Heart right ventricle (tissue), 16 donors: ENCODE results near the gene OR10H4. TPM values are rescaled to one million over a fixed set of nuclear protein-coding genes. Genes with fewer than 3 reads are reported as not detected.
"Not testable (repeated sequence)": the region's sequence is repeated elsewhere in the genome, so short reads cannot be mapped to it uniquely, and the experiment has no call there.

ENCODE experiments used
- ATAC-seq, 8 donors: fragments of 200-7000 bp; cut with Tn5 transposase; one replicate each; pipeline ENCODE4 v1.9.1; 2020; ENCODE audit warnings: mild to moderate bottlenecking in 8 of 8, moderate library complexity in 8 of 8, moderate number of reproducible peaks in 1 of 8
- DNase-seq, 2 donors: peaks; one replicate each; pipeline ENCODE4 v3.0.0-alpha.2; 2020
- H3K27ac ChIP-seq, 10 donors: fragments of 200-600 bp; sonication (generic) in 2 of 10; one replicate each; pipeline versions ENCODE4 v1.5.0 to v1.8.0; 2020 to 2022; ENCODE audit warnings: mild to moderate bottlenecking in 3 of 10
- H3K27me3 ChIP-seq, 7 donors: fragments of 200-600 bp; one replicate each; pipeline ENCODE4 v1.8.0; 2021 to 2022; ENCODE audit warnings: mild to moderate bottlenecking in 2 of 7
- H3K36me3 ChIP-seq, 9 donors: fragments of 200-600 bp; sonication (generic) in 1 of 9; one replicate each; pipeline versions ENCODE4 v1.5.0 to v1.8.0; 2020 to 2022; ENCODE audit warnings: mild to moderate bottlenecking in 2 of 9
- H3K4me1 ChIP-seq, 9 donors: fragments of 200-600 bp; sonication (generic) in 1 of 9; one replicate each; pipeline versions ENCODE4 v1.5.0 to v1.8.0; 2020 to 2022; ENCODE audit warnings: mild to moderate bottlenecking in 4 of 9
- H3K4me3 ChIP-seq, 10 donors: fragments of 200-600 bp; sonication (generic) in 2 of 10; one replicate each; pipeline versions ENCODE4 v1.5.0 to v1.8.0; 2020 to 2022; ENCODE audit warnings: mild to moderate bottlenecking in 7 of 10, moderate library complexity in 2 of 10
- H3K9me3 ChIP-seq, 11 donors: fragments of 200-600 bp in 10 of 11; sonication (generic) in 2 of 11; one replicate each; pipeline versions ENCODE4 v1.5.0 to v1.8.0; 2013 to 2022; ENCODE audit warnings: mild to moderate bottlenecking in 2 of 11, control low read depth in 1 of 11, moderate library complexity in 1 of 11
- WGBS, 2 donors: extraction: QIAGEN DNeasy Blood & Tissue Kit; methylation state at CpG; one replicate each; pipeline ENCODE4 v1.1.7; 2013; ENCODE audit warnings: inconsistent platforms in 1 of 2; 5-methylcytosine and 5-hydroxymethylcytosine counted together
- intact Hi-C, 10 donors: fragments of 100-400 bp; cut with DNase I; formaldehyde crosslinking; loops; one replicate each; pipeline versions ENCODE4 v1.11.1 to v1.14.2; 2022
- long read RNA-seq, 3 donors: library from polyadenylated mRNA; unstranded; transcript quantifications; one replicate each; pipeline ENCODE4 v2.0.0, GENCODE V29; 2020 to 2021
- polyA plus RNA-seq, 2 donors: library from polyadenylated mRNA; stranded (reverse); fragments of 200-250 nt; gene quantifications; one replicate each; pipeline ENCODE4 v1.2.3, GENCODE V29; 2013
- total RNA-seq, 10 donors: library from RNA; stranded (reverse); fragmentation: NEBNext Ultra II Directional in 3 of 10; extraction: Animal tissue kit (Norgen Biotek cat#: 25700) in 3 of 10; gene quantifications; one replicate each; pipeline versions ENCODE4 v1.2.1 to v1.2.4, GENCODE V29; 2021 to 2023
- TF ChIP-seq, protein P1 (sequence below), 9 donors: fragments of 200-600 bp; sonication (generic) in 2 of 9; IDR thresholded peaks; one replicate each; pipeline versions ENCODE4 v1.5.0 to v1.8.0; 2021 to 2022; ENCODE audit warnings: antibody characterized with exemption in 9 of 9, mild to moderate bottlenecking in 5 of 9, moderate library complexity in 1 of 9
- donor health status: Arrhythmogenic right ventricular cardiomyopathy.
- donor health status: ischemic (EF 13 %, LVEDD 7.1; RV severe dilation, severe dysfunction).
- donor health status: healthy with polysubstance abuse.
- donor health status: DM: no; HTN: yes; CAD: no.
- donor health status: DM: no; HTN: no; CAD: no.
- donor health status: ischemic (EF 25% LVEDD 6.9; RV normal size, moderate dysfunction).
- donor health status: ischemic (EF 25% LVEDD 5.7; RV mildly dilated, moderate dysfunction).
- donor health status: healthy.
- donor health status: DM: yes; HTN: yes; CAD: no.
- donor health status: Ischemic cardiomyopathy.
- donor health status: ischemic (EF 35%, LVEDD 5.7; RV mildly dilated, moderate dysfunction).
- donor health status: nonischemic (EF 11% LVEDD 7.7; RV severe dilation, severe dysfunction).
- donor health status: DM: yes; HTN: yes; CAD: no.
- donor health status: PGD.
- donor health status: ischemic (EF 29% LVEDD 5.4; RV normal size, mild dysfunction).
- donor health status: nonischemic (EF 23%, LVEDD 6.1; RV moderate dilation, normal function).

OR10H4 gene, protein sequence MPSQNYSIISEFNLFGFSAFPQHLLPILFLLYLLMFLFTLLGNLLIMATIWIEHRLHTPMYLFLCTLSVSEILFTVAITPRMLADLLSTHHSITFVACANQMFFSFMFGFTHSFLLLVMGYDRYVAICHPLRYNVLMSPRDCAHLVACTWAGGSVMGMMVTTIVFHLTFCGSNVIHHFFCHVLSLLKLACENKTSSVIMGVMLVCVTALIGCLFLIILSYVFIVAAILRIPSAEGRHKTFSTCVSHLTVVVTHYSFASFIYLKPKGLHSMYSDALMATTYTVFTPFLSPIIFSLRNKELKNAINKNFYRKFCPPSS
- total RNA-seq: not detected
- not detected for polyA plus RNA-seq
- long read RNA-seq, donor 1: 0 reads
- long read RNA-seq, donor 2: 0 reads
- long read RNA-seq, donor 3: 0 reads

DNA sequence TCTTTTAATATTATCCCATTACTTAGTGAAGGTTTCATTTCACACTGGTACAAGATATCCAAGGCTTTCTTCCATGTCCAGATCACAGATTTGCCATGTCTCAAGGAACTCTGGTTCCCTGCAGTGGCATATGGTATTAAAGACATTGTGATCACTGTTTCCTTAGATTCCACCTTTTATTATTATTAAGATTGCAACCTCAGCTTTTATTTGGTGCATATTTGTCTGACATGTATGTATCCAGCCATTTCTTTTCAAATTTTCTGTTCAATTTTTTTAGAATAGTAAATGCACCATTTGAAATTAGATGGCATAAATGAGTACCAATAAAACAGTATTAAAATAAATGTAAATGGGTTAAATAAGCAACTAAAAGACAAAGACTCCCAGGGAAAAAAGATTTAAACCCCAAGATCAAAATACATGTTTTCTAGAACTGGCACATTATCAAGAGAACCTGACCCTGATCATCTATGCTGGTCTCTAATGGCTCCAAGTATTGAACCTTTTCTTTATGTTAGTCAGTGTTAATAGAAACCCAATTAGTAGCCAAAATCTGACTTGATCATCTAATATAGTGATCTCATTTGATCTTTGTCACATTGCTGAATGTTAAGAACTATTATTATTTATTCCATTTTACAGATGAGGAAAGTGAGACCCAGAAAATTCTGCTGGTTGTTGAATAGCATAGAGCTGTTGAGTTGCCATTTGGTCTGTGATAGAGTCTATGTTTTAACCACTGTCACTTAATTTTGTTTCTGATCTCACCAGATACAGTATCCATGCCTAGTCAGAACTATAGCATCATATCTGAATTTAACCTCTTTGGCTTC lies at the start of gene OR10H4:
Gene OR10H4, plus strand, starts transcription at position 786 of the 836 bp plus-strand sequence. Its CDS starts 0 bp downstream, at position 786.
- intact Hi-C loops: no loop called here
- H3K4me3 ChIP-seq: no peak within 1 kb of the TSS
- no peak within 1 kb of the TSS for H3K27ac ChIP-seq
- H3K27me3 ChIP-seq: peaks cover 0 to 35% (median 10%) of the 10 kb centered on the region in 7 donors
- TF ChIP-seq, protein P1, sequence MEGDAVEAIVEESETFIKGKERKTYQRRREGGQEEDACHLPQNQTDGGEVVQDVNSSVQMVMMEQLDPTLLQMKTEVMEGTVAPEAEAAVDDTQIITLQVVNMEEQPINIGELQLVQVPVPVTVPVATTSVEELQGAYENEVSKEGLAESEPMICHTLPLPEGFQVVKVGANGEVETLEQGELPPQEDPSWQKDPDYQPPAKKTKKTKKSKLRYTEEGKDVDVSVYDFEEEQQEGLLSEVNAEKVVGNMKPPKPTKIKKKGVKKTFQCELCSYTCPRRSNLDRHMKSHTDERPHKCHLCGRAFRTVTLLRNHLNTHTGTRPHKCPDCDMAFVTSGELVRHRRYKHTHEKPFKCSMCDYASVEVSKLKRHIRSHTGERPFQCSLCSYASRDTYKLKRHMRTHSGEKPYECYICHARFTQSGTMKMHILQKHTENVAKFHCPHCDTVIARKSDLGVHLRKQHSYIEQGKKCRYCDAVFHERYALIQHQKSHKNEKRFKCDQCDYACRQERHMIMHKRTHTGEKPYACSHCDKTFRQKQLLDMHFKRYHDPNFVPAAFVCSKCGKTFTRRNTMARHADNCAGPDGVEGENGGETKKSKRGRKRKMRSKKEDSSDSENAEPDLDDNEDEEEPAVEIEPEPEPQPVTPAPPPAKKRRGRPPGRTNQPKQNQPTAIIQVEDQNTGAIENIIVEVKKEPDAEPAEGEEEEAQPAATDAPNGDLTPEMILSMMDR (IDR thresholded peaks at IDR 0.05): no peak
- H3K4me1 ChIP-seq: no peaks in the 10 kb centered on the region
- peaks cover 0 to 60% (median 19%) of the 10 kb centered on the region in 11 donors for H3K9me3 ChIP-seq
- no peaks in the 10 kb centered on the region for H3K36me3 ChIP-seq
- ATAC-seq (no peak), DNase-seq (no peak)

GRCh38 chr19:15899561-15899960 lies 49.2 kb upstream of the OR10H4 start:
- H3K4me1 ChIP-seq, H3K9me3 ChIP-seq, DNase-seq, intact Hi-C loops, H3K36me3 ChIP-seq, H3K27ac ChIP-seq, ATAC-seq: not testable (repeated sequence)
- peak overlapping the region in 1 of 10 donors; percentile 14 for H3K4me3 ChIP-seq
- peaks cover 0 to 45% (median 32%) of the 10 kb centered on the region in 7 donors for H3K27me3 ChIP-seq
- 8 to 21% methylated on average over 30 of the region's 30 CpGs for WGBS, 2 donors

- H3K4me1 ChIP-seq, ATAC-seq, H3K27ac ChIP-seq, intact Hi-C loops, DNase-seq, H3K36me3 ChIP-seq, H3K9me3 ChIP-seq: not testable (repeated sequence)
- 36 to 48% methylated on average over 8 to 12 of the region's 15 CpGs for WGBS, 2 donors
- Histone ChIP-seq H3K27me3 (peaks cover 0 to 45% (median 28%) of the 10 kb centered on the region in 7 donors), H3K4me3 (peak overlapping the region in 1 of 10 donors; percentile 14)
These were observed 48.8 kb upstream of the OR10H4 start for GRCh38 chr19:15900032-15900431.

DNA sequence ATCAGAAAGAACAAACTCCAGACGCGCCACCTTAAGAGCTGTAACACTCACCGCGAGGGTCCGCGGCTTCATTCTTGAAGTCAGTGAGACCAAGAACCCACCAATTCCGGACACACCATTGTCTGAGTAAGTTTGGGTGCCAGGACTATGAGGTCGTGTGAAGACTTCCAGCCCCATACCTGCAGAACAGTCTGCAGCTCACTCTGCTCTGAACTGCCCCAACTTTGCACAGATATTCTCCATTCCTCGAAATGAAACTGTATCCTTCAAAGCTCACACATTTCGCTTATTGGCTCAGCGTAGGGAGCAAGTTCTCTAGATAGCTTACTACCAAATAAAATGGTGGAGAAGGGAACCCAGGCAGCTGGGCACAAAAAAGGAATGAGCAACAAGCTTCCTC lies 48.3 kb upstream of the OR10H4 start:
- peaks cover 0 to 48% (median 28%) of the 10 kb centered on the region in 7 donors for H3K27me3 ChIP-seq
- WGBS, 2 donors: 76 to 86% methylated on average over 9 to 11 of the region's 11 CpGs
- TF ChIP-seq, protein P1 (IDR thresholded peaks at IDR 0.05): no peak

GRCh38 chr19:15902254-15902653 lies 46.6 kb upstream of the OR10H4 start:
- H3K4me1 ChIP-seq: no peaks in the 10 kb centered on the region
- no peak for ATAC-seq
- H3K36me3 ChIP-seq: no peaks in the 10 kb centered on the region
- peaks cover 0 to 8% (median 0%) of the 10 kb centered on the region in 11 donors for H3K9me3 ChIP-seq
- peaks cover 0 to 52% (median 31%) of the 10 kb centered on the region in 7 donors for H3K27me3 ChIP-seq
- intact Hi-C loops: no loop called here
- TF ChIP-seq, protein P1 (IDR thresholded peaks at IDR 0.05): no peak
- no peak overlapping the region for H3K27ac ChIP-seq
- no peak for DNase-seq
- whole genome bisulfite sequencing, 2 donors: 83 to 86% methylated on average over 11 of the region's 11 CpGs
- no peak overlapping the region for H3K4me3 ChIP-seq

More for the DNA sequence above, 48.3 kb upstream of the OR10H4 start:
- ATAC-seq (no peak), DNase-seq (no peak)
- Histone ChIP-seq H3K27ac (no peak overlapping the region), H3K4me3 (no peak overlapping the region), H3K36me3 (no peaks in the 10 kb centered on the region), H3K4me1 (no peaks in the 10 kb centered on the region), H3K9me3 (peaks cover 0 to 8% (median 0%) of the 10 kb centered on the region in 11 donors)
- intact Hi-C loops: no loop called here

DNA sequence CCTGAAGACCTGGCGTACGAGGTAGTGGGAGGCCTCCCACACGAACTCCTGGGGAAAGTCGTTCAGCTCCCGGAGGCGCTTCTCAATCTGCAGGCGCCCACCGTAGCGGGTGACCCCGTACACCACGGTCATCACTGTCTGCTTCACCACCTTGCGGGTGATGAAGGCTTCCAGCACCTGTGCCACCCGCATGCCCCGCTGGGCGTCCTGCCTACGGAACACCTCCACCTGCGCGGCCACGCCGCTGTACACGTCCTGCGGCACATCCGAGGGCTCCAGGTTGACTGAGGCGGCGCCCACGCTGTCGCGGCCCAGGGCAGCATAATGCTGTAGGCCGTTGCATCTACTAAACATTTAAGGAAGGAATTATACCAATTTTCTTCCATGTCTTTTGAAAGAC lies 45.9 kb upstream of the OR10H4 start:
- DNase-seq, H3K36me3 ChIP-seq, H3K27ac ChIP-seq, H3K4me3 ChIP-seq, H3K4me1 ChIP-seq, intact Hi-C loops, ATAC-seq, H3K9me3 ChIP-seq: not testable (repeated sequence)
- 90 to 91% methylated on average over 29 of the region's 29 CpGs for WGBS, 2 donors
- peaks cover 0 to 52% (median 30%) of the 10 kb centered on the region in 7 donors for H3K27me3 ChIP-seq
